Activated CD8-positive, alpha-beta memory T cell treated with anti-CD3 and anti-CD28 coated beads for 4 hours (primary cell): ENCODE results near the gene CFAP410.
"Not testable (repeated sequence)": the region's sequence is repeated elsewhere in the genome, so short reads cannot be mapped to it uniquely, and the experiment has no call there.

Experiments
- DNase-seq, 2 donors: peaks; one replicate each; pipeline ENCODE4 v3.0.0-alpha.2; 2020; ENCODE audit warnings: low read depth in 2 of 2

CFAP410 gene

DNA sequence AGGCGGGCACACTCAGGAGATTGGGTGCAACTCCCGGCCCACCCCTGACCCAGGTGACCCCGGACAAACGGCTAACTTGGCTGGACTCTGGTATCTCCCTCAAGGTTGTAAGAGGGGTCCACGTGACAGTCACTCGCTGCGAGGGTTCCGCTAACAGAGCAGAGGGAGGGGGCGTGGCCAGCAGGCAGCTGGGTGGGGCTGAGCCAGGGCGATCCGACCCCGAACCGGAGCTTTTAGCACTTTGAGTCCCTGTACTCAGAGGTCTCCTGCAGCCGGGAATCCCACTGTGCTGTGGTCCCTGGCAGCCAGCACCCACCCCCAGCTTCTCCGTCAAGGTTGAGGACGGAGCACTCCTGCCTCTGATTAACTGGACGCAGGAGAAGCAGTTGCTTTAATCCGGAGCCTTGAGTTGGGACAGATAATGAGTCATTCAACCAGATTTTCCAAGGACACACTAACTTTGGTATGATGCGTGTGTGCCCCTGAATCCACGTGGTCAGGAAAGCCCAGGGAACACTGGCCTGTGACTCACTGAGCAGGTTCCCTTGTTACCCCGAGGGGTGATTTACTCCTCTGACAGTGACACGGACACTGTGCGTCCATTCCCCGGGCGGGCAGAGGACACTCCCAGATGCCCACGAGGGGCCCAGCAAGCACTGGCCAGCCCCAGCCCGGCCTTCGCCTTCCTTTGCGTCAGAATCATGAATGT is 31.0 kb upstream of the CFAP410 start:
- DNase-seq = no peak

DNA sequence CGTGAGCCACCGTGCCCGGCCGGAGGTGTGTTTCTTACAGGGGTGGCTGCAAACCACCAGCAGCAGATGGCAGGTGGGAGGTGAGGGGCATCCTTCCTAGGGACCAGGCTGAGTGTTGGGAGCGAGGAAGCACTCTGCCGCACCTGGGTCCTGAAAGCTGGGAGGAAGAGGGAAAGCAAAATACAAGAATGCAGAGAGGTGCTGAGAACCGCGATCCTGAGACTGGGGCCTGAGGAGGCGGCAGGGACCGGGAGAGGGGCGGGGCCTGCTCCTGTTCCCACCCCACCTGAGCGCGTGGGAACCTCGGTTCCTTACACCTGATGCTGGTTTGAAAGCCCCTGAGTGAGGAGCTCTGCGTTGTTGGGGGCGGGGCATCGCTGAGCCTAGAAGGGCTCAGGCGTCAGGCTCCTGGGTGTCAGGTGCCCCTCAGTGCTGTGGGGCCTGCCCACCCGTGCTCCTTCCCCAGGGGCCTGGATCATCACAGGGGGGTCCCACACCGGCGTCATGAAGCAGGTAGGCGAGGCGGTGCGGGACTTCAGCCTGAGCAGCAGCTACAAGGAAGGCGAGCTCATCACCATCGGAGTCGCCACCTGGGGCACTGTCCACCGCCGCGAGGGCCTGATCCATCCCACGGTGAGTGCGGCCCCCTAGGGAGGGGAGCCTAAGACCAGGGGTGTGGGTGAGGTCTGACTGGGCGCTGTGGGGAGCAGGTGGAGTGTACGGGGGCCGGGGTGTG is 29.7 kb upstream of the CFAP410 start:
- no peak for DNase-seq

DNA sequence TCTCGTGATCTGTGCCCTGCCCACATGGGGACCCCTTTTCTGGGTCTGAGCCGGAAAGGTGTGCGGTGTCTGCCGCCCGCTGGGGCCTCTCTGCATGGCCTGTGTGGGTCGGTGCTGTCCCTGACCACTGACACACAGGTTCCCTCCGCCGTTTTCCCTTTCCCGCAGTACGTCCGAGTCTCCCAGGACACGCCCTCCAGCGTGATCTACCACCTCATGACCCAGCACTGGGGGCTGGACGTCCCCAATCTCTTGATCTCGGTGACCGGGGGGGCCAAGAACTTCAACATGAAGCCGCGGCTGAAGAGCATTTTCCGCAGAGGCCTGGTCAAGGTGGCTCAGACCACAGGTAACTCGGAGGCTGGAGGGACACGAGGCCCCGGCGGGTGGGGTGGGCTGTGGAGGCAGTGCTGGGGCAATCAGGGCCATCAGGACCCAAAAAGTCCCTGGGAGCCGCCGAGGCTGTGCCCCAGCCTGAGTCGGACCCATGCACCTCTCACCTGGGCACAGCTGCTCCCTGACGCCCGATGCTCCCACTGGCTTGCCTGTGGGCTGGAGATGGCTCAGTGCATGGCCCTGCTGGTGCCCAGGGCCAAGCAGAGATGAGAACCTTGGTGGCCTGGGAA is 27.5 kb upstream of the CFAP410 start:
- DNase-seq = no peak

DNA sequence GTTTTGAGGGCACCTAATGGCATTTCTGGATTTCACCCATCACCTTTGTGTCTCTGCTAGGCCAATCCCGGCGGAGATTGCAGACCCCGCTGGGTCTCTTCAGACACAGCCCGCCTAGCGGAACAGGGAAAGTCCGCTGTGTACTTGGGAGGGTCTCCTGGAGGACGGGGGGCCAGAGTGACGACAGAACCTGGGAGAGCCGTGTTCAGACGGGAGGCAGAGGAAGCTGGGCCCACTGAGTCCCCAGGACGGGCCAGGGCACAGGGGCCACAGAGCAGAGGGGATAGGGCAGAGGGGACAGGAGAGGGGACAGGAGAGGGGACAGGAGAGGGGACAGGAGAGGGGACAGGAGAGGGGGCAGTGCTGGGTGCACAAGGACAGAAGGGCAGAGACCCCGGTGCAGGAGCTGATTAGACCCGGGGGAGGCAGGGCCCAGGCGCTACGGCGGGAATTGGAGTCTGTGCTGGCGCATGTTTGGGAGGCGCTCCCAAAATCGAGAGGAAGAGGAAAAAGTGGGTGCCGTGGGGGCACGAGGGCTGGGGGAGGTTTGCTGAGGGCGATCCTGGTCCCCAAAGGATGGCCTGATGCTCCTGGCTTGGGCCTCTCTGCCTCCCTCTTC is 26.9 kb upstream of the CFAP410 start:
- DNase-seq = no peak

DNA sequence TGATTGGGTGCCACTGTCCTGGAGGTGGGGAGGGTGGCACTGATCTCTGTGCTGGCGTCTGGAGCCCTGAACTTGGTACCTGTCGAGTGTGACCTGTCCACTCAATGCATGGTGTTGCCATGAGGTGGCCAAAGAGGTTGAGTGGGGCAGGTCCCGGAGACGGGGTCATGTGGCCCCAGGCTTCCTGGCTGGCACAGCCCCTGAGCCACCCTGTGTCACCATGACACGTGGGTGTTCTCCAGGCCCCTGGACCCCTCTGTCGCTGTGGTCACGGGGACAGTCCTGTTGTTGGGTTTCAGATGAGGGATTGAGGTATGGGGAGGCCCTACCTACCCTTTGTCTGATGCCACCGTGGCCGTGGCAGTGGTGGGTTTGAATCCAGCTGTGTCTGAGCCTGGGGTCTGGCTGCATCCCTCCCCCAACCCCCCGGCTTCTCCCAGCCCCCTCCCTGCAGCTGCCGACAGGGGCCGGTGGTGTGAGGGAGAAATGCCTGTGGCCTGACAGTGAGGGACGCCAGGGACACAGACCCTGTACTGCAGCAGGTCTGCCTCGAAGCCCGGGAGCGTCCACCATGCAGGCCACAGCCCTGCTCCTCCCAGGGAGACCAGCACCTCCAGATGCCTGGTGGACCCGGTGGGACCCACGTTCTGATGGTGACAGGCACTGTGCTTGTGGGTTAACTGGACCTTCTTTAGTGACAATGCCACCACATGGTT is 26.2 kb upstream of the CFAP410 start:
- no peak for DNase-seq

DNA sequence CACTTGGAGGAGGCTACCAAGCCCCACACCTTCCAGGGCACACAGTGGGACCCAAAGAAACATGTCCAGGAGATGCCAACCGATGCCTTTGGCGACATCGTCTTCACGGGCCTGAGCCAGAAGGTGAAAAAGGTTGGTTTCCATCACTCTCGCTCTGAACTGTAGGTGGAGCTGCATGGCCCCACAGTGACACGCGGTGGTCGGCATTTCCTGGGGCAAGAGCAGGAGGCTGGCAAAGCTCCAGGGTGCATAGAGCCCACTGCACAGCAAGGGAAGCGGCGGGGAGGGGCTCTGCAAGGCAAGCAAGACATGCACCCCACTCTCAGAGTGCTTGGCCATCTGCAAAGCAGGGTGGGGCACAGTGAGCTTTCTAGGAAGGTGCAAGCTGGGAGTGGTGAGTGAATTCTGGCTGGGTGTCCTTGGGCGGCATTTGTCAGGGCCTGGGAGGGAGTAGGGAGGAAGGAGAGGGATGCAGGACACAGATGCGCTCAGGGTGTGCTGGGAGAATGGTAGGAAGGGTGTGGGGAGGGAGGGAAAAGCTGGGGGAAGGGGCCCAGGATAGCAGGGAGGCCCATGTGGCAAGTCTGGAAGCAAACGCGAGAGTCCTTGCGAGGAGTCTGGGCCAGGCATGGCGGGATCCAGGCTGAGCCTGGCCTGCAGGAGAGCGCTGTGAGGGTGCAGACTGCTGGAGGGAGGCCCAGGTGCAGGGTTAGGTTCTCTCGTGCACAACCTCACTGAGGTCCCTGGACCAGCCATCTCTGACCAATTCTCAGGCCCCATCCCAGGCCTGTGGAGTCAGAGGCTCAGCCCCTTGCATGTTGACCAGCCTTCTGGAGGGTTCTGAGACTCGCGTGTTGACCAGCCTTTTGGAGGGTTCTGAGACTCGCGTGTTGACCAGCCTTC is 25.2 kb upstream of the CFAP410 start:
- DNase-seq = no peak

DNA sequence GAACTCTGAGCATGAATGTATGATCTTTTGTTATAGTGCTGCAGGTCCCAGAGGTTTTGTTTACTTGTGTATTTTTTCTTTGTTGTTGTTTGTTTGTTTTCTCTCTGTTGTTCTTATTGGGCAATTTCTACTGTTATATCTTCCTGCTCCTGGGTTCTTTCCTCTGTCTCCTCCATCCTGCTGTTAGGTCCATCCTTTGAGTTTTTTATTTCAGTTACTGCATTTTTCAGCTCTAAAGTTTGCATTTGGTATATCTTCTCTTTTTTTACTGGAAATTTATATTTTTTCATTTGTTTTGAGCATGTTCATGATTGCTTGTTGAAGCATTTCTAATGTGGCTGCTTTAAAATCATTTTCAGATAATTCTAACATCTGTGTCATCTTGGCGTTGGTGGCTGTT is 24.1 kb upstream of the CFAP410 start:
- DNase-seq = no peak

DNA sequence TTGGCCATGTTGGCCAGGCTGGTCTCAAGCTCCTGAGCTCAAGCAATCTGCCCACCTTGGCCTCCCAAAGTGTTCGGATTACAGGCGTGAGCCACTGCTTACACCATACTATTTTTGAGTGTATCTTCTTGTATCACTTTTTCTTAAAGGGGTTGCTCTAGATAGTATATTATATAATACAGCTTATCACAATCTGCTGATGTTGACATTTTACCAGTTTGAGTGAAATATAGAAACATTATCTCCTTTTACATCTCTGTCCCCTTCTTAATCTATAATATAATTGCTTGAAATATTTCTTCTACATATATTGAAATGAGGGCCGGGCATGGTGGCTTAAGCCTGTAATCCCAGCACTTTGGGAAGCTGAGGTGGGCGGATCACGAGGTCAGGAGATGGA is 22.7 kb upstream of the CFAP410 start:
- DNase-seq = not testable (repeated sequence)

DNA sequence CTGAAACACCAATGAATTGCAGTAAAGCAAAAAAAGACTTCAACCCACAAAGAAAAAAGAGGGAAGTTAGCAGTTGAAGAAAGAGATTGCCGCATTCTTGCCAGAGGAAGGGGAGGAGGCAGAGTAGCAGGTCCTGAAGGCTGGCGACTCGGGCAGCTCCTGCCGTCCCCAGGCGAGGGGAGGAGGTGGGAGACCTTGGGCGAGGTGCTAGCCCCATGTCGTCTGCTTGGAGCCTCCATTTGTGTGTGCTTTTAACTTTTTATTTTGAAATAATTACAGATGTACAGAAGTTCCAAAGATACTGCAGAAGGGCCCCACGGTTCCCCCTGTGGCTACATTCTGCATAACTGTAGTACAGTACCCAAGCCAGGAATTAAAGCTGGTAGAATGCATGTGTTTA is 21.0 kb upstream of the CFAP410 start:
- no peak for DNase-seq

DNA sequence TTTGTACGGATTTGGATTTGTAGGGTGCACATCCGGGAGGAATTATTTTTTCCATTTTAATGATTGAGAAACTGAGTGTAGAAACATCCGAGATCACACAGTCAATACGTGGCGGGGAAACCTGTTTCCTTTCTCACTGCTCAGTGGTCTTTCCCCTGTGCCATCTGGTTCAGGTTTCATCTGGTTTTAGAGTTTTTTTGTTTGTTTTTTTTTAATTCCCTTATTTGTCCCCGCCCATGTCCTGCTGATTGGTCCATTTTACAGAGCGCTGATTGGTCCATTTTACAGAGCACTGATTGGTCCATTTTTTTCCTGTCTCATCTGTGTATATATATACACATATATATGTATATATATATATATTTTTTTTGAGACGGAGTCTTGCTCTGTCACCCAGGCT is 20.2 kb upstream of the CFAP410 start:
- no peak for DNase-seq

DNA sequence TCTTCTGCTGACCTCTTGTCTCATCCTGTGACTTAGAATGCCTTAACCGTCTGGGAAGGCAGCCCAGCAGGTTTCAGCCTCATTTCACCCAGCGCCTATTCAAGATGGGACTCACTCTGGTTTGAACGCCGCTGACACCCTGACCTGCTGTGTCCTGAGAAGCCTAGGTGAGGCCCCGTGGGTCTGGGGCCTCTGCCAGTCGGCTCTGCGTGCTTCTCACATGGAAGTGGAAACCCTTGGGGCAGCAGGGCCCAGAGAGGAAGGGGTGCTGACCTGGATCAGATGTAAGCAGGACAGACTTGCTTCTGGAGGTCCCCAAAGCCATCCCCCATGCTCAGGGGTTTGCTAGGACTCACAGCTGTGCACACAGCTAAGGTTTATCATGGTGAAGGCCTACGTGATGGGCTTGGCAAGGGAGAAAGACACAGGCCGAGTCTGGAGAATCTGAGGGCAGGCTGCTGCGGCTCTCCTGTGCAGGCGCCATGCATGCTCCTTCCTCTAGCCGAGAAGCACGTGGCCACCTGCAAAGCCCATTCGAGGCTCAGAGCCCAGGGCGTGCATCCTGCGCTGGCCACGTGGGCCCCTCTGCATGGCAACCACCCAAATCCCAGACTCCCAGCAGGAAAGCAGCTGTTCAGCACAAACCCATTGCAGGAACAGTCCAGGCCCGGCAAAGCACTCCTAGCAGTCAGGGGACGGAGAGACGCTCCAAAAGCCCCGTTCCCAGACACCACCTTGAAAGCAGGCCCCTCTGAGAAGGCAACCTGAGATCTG is 18.1 kb upstream of the CFAP410 start:
- no peak for DNase-seq

DNA sequence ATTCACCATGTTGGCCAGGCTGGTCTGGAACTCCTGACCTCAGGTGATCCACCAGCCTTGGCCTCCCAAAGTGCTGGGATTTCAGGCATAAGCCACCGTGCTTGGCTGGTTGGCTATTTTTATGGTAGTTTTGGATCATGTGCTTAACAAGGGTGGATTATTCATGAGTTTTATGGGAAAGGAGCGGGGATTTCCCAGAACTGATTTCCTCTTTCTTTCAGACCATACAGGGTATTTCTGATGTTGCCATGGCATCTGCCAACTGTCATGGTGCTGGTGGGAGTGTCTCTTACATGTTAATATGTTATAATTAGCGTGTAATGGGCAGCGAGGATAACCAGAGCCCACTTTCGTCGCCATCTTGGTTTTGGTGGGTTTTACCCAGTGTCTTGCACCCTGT is 17.4 kb upstream of the CFAP410 start:
- no peak for DNase-seq

DNA sequence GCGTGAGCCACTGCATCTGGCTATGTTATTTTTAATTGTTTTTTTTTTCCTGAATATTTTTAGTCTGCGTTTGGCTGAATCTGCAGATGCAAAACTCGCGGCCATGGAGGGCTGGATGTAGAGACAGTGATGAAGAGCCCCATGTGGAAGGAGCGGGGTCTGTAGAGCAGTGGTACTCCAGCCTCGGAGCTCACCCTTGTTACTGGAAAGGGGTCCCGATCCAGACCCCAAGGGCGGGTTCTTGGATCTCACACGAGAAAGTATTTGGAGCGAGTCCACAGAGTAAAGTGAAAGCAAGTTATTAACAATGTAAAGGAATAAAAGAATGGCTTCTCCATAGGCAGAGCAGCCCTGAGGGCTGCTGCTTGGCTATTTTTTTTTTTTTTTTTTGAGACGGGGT is 17.0 kb upstream of the CFAP410 start:
- DNase-seq = no peak

DNA sequence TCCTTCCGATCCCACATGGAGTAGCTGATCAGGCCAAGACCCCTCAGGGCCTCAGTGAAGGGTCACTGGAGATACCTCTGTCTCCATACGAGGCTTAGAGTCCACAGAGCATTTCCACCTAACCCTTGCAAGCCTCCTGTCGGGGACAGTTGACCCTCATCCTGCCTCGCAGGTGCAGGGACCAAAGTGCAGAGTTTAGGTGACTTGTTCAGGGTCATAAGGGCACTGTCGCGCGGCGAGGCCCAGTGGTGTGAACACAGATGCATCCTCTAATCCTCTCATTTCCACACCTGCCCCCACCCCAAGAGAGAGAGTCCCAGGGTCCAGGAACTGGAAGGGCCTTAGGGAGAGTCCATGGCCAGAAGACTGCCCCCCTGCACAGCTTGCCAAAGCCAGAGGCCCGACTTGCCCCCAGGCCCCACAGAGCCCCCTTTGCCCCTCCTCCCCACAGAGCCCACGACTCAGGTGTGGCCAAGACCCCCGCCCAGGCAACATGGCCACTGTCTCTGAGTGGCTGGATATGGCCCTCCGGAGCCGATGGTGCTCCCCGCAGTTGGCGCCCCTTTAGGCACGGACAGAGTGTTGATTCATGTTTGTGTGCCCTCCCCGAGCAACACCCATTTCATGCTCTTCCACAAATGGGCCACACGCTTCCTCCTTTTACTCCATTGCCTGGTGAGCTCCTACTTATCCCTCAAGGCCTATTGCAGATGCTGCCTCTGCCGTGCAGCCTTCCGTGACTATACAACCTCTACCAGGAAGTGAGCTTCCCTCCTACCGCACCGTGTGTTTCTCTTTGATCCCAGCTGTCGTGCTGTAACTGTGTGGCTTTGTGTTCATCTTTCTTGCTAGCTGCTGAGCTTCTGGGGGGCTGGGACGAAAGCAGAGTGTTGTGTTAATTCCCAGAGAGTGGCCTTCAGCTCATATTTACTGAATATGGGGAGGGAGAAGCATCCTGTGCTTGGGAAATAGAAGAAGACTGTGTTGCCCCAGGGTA is 15.9 kb upstream of the CFAP410 start:
- no peak for DNase-seq

DNA sequence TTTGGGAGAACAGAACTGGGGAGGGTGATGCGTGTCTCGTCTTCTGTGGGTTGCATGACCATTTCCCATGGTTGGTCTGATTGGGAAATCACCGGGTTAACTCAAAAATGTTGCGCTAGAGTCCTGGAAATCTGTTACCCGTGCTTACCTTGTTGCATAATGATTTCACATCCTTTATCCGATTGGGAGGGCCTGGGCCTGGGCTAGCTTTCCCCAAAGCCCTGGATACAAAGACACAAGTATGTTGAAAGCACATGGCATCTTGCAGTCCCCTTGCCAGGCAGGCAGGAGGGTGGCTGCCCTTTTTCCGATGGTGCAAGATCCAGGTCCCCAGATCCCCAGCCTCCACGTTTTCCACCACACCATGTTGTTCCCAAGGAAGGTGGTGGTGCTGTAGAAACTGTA is 14.8 kb upstream of the CFAP410 start:
- DNase-seq = no peak

DNA sequence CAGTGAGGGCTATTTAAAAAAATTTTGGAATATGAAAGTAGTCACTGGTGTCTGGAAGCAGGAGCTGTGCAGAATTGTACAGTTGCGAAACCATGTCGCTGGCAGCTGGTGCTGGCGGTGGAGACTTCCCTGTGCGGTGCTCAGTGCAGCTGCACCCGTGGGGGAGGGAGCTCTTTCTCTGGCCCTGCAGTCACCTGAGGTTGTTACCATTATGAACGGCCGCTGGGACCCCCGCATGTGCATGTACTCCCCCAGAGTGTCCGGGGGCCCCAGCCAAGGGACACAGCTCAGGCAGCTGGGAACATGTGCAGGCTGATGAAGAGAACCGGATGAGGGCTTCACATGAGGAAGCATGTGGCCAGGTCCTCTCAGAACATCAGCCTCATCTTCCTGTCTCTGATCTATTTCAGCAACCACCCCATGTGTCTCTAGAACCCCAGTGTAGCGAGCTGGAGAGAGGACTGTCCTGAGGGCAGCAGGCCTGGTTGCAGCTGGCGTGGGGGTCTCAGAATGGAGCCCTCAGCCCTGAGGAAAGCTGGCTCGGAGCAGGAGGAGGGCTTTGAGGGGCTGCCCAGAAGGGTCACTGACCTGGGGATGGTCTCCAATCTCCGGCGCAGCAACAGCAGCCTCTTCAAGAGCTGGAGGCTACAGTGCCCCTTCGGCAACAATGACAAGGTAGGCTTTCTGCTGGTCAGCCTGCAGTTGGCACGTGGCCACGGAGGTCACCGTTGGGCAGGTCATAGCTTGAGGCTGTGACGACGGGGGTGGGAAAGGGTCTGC is 14.2 kb upstream of the CFAP410 start, which contains the start of gene TRPM2:
Gene TRPM2 (plus strand): TSS at position 431 of the 780 bp plus-strand sequence. CDS start 80 bp downstream, at position 511.
- no peak for DNase-seq

DNA sequence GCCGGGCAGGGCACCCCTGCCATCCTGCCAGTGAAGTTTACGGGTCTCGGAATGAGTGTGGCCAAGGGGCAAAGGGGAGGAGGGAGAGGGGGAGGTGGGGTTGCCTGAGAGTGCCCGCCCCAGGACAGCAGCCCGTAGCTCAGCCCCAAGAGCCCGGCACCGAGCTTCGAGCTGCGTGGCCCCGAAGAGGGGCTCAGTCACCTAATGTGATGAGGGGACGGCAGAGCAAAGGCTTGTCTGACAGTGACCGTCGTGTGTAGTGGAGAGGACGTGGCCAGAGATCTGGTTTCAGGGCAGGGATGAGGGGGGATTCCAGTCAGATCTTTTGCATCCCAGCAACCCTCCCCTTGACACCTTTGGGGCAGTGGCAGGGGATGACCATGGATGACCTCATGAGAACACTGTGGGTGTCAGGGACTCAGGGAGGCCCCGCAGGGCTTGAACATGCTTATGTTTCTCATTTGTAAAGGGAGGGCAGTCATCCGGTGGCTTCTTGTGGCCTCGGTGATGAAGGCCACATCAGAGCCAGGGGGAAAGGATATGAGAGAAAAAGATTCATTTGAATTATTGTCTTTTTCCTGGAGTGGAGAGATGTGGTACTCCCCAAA is 13.2 kb upstream of the CFAP410 start:
- no peak for DNase-seq
